NCI-H2196 treated with DMSO at 0.1 percent for 48 hours (cell line): ENCODE measurements around the gene PARD3.

Experiments
- DNase-seq: peaks from one replicate; lab custom pipeline; 2025; ENCODE audit not compliant: unreplicated experiment; lab: John Stamatoyannopoulos, UW

Gene PARD3

DNA sequence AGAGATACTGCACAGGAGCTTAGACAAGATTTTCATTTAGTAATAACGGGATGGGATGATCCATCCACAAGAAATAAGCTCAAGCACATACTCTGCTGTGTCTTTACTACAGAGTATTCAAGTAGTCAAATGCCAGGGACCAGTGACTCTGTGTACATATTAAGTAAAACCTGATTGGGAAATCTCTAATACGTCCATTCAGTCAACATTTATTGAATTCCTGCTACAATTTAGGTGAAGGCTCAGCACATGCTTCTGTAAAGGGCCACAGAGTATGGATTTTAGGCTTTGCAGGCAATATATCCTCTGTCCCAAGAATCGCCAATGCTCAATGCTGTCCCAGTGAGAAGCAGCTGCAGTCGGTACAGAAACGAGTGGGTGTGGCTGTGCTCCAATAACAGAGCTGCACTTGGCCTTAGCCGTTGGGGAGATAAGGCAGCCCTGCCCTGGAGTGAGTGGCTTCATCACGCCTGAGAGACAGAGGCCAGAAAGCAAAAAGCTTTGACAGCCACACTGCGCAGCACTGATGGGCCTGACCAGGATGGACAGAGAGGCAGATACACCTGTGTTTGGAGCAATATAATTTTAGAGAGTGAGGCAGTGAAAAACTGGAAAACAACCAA is 186.8 kb downstream of the PARD3 start:
- DNase-seq, result no peak

GRCh38 chr10:34627741-34628140 is 187.4 kb downstream of the PARD3 start:
- no peak for DNase-seq

- DNase-seq, result no peak
These were observed 187.8 kb downstream of the PARD3 start for GRCh38 chr10:34627331-34627730.

- DNase-seq, result no peak
These were observed 188.8 kb downstream of the PARD3 start for GRCh38 chr10:34626158-34626880.

DNA sequence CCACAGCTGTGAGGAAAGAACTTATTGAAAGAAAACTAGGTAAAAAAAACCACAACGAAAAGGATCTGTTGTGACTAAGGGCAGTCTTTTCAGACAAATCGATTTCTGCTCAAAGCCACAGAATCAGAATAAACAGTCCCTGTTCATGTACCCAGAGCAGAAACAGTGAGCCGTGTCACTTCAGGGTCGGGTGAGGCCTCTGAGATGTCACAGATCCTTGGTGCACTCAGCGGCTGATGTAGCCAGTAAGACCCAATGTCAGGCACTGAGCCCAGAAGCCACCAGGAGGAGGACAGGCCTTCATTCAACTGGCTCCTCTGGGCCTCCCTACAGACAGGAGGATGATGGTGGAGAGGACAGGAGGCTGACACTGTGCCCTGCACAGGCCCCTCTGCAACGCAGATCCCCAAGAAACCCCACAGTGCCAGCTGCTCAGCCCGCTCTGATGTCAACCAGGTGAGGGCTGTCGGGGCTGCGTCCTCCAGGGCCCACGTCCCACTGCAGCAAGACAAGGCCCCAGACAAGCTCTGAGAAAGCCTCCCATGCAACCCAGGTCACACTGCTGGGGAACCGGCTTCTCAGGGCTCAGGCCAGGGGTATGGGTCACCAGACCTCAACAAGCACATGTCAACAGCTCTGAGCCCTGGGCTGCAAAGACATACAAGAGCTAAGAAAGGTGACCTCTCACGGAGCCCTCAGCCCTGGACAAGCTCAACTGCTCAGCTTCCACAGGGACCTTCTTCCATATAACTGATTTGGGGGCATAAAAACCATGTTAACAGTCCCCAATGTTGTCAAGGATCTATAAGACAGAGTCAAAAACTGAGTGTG is 190.6 kb downstream of the PARD3 start:
- DNase-seq, result no peak

DNA sequence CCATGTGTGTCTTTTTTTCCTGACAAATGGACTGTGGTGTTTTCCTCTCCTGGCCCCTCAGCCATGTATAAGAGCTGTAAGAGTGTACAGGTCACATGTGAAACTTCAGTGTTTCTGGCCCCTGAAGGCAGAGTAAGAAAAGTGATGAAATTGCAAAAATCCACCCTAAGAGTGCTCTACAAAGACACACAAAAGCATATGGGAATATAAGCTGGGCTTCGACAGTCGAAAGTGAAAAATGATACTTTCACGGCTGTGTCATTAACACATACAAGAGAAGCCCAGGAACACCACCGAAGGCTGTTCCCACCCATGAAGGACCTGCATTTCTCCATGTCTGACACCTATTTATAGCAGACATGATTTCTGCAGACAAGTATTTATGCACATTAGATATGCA is 192.2 kb downstream of the PARD3 start:
- DNase-seq, result no peak

DNA sequence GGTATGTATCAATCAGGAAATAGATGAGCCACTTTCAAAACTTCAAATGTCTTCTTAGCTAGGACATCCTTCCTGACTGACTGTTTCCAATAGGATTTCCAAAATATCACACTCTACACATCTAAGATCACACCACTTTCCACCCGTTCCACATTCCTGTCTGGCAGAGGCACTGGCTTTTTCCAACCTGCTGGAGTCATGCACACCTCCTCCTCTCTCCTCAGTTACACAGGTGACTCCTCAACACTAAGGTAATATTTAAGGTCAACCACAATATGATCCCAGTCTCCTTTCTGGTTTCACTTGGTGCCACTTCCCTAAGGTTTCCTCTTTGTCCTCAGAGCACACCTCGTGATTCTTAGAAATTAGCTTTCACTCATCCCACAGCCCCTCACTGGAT is 196.5 kb downstream of the PARD3 start:
- no peak for DNase-seq

GRCh38 chr10:34615770-34616169 is 199.3 kb downstream of the PARD3 start:
- no peak for DNase-seq

DNA sequence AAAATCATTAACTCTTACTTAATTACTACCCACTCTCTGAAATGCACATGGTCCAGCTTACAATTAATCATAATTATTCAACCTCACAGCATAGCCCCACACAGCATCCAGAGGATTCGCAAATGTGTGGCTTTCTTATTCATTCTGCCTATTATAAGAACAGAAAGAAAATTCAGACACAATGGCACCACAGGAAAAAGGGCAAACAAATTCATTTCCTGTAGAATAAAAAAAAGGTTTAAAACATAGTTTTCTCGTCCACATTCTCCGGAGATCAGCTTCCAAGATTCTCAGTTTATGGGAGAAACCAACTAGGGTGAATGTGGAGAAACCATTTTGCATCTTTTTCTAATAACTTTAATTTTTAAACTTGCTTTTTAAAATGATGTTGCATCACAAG is 201.6 kb downstream of the PARD3 start:
- no peak for DNase-seq

DNA sequence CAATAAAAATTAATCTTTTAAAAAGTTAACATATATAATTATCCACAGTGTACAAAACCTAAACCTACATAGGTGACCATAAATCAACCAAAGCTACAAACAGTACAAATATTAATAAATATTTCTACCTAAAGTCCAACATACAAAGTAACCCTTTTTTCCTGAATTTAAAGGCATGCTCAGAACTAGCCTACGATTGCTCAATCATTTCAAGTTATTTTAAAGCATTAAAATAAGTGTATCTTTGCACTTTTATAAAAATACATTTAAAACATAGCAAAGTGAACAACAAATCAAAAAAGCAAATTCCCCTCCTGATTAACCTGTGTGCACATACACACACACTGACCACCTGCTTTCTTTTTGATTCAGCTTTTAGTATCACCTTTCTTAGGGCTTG is 202.2 kb downstream of the PARD3 start:
- DNase-seq, result no peak

- no peak for DNase-seq
These were observed 202.7 kb downstream of the PARD3 start for GRCh38 chr10:34612446-34612845.

- no peak for DNase-seq
These were observed 205.7 kb downstream of the PARD3 start for GRCh38 chr10:34609287-34609940.

DNA sequence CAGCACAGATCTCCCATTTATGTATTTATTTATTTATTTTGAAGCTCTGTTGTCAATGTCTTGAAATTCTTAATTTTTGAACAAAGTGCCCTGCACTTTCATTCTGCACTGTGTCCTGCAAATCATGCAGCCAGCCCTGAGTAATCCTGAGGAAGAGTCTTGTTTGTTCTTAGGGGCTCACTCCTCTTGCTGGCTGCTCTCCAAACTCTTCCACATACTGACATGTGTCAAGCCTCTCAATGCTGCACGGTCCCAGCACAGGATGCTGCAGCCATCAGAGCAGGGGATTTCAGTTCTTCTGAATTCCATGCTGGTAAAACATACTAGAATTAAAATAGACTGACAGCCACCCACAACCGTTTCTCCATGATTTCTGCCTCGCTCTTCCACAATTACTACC is 207.2 kb downstream of the PARD3 start:
- no peak for DNase-seq

DNA sequence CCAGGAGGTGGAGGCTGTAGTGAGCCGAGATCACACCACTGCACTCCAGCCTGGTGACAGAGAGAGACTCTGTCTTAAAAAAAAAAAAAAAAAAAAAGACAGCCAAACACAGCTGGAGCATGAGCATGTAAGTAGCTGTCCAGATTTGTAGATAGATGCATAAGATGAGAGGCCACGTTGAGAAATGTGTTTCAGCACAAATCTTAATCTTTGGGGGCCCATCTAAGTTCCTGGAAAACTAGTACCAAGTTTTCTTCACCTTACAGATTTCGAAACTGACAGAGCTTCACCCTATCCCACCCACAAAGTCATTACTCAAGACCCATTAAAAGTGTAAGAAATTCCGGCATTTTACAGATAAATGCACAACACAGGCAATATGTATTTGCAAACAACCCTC is 208.2 kb downstream of the PARD3 start:
- no peak for DNase-seq

DNA sequence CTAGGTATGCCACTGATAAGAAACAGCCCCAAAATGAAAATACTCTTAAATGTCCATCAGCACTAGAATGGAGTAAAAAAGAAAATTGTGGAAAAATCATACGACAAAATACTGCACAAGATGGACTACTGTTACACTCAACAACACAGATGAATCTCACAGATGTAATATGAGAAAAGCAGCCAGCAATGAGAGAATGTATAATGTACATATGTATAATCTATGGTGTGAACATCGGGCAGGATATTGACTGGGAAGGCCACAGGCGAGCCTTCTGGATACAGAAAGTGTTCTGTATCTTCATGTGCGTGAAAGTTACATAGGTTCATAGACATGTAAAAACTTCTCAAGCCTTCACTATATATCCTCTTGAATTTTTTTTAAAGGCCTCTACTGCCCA is 212.6 kb downstream of the PARD3 start:
- no peak for DNase-seq

GRCh38 chr10:34601691-34602090 is 213.4 kb downstream of the PARD3 start:
- no peak for DNase-seq

GRCh38 chr10:34599026-34599795 is 215.9 kb downstream of the PARD3 start:
- no peak for DNase-seq

DNA sequence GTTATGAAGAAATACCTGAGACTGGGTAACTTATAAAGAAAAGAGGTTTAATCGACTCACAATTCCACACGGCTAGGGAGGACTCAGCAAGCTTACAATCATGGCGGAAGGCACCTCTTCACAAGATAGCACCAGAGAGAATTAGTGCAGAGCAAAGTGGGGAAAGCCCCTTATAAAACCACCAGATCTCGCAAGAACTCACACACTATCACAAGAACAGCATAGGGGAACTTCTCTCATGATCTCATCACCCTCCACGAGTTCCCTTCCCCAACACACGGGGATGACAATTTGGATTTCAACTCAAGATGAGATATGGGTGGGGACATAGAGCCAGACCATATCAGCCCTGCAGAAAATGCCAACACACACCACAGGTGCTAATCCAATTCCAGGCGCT is 218.7 kb downstream of the PARD3 start:
- no peak for DNase-seq

DNA sequence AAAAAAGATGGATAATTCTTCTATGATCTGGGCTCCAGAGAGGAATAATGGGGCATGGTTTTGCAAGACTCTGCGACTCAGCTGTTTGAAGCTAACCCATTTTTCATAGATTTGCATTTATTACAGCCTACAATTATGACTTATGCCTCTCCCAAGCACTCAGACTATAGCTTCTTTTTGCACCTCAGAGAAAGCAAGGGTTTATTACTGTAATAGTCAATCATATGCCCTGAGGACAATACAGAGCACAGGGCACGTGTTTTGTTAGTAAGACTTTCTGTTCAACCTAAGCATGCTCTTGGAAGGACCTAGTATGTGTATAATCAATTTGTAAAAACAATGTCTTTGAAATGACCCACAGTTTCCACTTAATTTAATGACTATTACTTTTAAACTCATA is 221.2 kb downstream of the PARD3 start:
- no peak for DNase-seq

DNA sequence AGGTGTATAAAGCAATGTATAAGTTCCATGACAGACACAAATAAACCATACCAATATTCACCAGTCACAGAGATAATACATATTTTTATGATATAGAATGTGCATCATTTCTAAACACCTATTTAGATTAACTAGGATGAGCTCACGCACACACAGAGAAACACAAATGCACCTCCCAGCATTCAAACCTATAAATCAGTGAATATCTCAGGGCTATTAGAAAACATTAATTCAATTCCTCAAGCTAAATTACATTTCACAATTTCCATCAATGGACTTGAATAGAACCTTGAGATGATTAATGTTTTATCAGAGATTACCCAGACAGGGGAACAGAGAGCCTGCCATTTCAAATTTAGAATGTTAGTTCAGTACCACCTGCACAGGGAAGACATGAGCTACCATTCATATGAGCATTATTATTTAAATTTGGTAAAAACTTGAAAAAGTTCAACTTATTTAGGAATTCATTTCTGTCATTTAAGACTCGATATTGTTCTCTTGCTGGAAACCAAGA is 221.7 kb downstream of the PARD3 start:
- DNase-seq, result no peak

- no peak for DNase-seq
These were observed 224.3 kb downstream of the PARD3 start for GRCh38 chr10:34590793-34591192.
